Ramos (cell line): ENCODE data around the gene MRPL20.
"Not testable (repeated sequence)": the region's sequence is repeated elsewhere in the genome, so short reads cannot be mapped to it uniquely, and the experiment has no call there.

Experiments used
- in situ Hi-C: fragments of 300-500 bp; cut with MboI; formaldehyde crosslinking; loops from one replicate; pipeline ENCODE4 v1.14.3; 2022; ENCODE audit warnings: low sequenced_read_pairs; ENCODE audit not compliant: unreplicated experiment

The MRPL20 gene

DNA sequence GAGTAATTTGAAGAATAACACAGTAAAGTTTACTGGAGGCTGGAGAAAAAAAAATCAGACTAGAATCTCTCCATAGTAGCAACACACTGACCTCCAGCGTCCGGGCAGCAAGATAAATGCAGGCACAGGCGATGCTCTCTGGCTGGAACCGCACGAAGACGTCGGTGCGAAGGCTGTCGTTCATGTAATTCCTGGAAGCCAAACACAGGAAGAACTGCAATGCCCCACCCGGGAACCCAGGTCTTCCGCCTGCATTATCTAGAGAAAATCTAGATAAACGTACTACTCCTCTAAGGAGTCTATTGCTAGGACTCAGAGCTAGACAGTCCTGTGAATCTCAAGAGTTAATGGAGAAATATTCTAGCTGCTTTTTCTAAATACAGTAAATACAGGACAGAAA lies 16.4 kb downstream of the MRPL20 start:
- in situ Hi-C loops, result no loop called here

- in situ Hi-C loops, result no loop called here
Observed at GRCh38 chr1:1388078-1388472, 19.0 kb downstream of the MRPL20 start.

DNA sequence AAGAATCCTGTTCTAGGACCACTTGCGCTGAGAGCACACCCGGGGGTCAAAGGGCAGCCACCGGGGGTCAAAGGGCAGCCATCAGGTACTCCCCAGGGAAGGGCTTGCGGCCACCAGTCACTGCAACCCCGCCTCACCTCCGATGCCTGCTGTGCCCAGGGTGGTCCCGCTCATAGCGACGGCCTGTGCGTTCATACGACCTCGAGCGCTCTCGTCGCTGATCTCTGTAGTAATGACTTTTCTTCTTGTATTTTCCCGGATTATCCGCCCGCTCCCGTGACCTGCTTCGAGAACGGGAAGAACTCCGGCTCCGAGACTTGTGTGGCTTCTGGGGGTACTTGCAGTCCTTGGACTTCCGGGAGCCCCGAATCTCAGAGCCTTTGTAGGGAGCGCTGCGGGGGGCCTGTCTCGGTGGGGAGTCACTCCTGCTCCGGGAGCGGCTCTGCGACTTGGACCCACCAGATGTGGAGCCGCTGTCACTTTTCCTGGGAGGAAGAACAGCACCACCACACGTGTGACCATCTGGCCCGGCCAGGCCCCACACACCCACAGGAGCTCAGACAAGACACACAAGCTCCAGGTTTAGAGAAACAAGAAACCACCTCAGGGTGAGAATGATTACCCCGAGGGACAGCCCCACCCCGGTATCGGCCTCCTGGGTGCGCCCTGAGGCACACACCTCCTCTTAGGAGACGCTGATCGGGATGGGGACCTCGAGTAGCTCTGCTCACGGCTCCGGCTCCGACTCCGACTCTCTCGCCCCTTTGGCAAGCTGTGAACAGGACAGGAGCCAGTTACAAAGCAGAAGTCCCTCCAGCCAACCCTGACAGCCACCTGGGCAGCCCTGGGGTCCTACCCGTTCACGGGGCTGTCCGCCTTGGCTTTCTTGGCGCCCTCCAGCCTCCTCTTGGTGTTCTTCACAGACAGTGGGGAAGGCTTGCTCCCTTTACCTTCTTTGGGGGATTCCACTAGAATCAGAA lies 19.7 kb downstream of the MRPL20 start:
- in situ Hi-C loops, result no loop called here

- in situ Hi-C loops, result no loop called here
Observed at GRCh38 chr1:1385931-1386330, 21.2 kb downstream of the MRPL20 start.

- in situ Hi-C loops, result not testable (repeated sequence)
Observed at GRCh38 chr1:1385339-1385738, 21.8 kb downstream of the MRPL20 start.

DNA sequence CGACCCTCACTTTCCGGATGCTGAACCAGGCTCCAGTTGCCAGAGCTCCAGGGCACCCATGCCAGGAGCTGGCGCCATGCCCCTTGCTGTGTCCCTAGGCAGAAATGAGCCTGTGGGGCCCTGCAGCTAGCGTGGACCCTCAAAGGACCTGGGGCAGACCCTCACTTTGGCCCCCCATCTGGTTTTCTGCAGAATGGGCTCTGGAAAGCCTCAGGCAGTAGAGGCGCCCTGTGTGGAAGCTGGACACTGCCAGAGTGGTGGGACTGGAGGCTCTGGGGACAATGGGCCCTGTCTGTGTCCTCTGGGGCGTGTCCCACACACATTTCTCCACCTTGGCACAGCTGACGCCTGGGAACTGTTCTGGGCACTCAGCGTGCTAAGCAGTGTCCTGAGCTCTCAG lies 25.8 kb downstream of the MRPL20 start:
- in situ Hi-C loops, result no loop called here

DNA sequence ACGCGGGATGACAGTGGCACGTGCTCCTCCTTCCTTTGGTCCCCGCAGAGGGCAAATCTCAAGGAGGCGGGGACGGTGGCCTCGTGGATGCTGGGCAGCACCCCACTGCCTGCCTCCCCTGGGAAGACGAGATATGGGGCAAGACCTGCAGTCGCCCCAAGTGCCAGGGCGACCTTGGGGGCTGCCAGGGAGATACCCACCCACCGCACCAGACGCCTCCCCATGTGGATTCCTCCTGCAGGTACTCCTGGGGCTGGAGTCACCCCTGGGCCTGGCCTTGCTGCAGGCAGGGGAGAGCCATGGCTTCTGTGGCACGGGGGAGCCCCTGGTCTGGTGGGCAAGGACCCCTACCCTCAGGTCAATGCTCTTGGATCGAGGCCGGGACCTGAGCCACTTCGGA lies 26.2 kb downstream of the MRPL20 start:
- in situ Hi-C loops, result no loop called here

DNA sequence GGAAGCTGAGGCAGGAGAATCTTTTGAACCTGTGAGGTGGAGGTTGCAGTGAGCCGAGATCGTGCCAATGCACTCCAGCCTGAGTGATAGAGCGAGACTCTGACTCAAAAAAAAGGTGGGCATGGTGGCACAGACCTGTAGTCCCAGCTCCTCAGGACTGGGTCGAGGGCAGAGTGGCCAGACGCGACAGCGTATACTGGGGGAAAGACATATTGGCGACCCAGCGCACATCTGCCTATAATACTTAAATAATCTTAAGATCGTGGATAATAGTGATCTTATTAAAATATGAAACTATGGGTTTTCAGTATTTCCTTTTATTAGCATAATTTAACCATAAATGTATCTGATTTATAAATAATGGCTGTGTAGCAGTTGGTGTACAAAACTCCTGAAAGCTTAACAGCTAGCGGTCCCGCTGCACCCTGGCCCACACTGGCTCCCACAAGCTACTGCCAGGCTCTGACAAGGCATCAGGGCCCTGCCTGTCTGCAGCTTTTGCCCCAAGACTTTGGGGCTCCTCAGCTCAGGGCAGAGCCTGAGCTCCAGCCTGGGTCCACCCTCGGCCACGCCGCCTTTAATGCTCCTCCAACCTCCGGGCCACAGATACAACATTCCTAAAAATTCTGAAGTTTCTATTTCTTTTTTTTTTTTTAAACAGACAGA lies 29.4 kb downstream of the MRPL20 start:
- in situ Hi-C loops, result no loop called here

GRCh38 chr1:1376551-1377226 lies 30.4 kb downstream of the MRPL20 start:
- in situ Hi-C loops, result no loop called here

GRCh38 chr1:1374929-1375662 lies 32.0 kb downstream of the MRPL20 start, which contains the start of gene AURKAIP1:
AURKAIP1 (minus strand) TSS chr1:1375207; CDS start chr1:1374756, 451 bp downstream.
- in situ Hi-C loops, result no loop called here

DNA sequence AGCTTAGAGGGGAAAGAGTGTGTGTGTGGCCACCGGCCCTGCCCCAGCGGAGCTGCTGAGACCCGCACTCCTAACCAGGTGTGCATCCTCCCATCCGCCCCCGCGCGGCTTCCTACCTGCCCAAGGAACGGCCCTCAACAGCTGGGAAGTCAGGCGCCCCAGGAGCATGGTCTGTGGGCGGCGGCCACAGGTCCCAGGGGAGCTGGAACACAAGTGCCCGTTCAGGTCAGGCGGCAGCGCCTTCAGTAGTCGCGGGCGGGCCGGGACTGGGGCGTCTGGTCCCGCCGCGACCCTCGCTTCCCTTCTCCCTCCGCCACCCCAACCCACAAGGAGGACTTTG lies 32.5 kb downstream of the MRPL20 start:
- in situ Hi-C loops, result no loop called here

- in situ Hi-C loops, result no loop called here
Observed at GRCh38 chr1:1373815-1374588, 33.1 kb downstream of the MRPL20 start.

DNA sequence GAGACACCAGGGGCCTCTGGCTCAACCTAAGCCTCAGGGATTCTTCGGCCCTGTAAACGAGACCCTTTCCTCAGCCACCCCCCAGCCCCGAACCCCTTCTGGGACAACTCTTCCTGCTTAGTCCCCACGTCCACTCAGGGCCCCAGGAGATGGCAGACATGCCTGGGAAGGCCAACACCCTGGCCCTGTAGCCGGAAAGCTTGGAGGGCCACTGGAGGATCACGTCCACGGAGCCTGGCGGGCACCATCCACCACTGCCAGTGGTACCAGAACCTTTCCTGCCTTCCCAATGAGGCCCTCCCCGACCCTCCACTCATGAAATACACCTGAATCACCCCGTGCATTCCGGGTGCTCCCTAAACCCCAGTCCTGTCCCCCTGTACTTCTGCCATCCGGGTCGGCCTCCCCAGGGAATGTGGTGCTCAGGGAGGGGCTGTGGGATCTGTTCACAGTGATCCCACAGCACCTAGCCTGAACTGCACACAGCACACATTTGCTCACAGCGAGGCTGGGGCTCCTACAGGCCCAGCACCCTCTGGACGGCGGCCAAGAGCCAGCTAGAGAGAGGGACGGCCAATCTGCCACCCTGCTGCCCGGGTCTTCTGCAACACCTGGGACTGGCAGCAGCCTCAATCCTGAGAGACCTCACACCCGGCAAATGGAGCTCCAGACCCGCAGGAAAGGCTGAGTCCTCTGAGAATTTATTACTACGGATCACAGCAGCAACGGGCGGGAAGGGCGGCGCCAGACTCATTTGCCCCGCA lies 33.9 kb downstream of the MRPL20 start:
- in situ Hi-C loops, result no loop called here

- in situ Hi-C loops, result no loop called here
Observed at GRCh38 chr1:1371746-1372711, 35.1 kb downstream of the MRPL20 start.

GRCh38 chr1:1371364-1371745 lies 35.7 kb downstream of the MRPL20 start:
- in situ Hi-C loops, result no loop called here

- in situ Hi-C loops, result no loop called here
Observed at GRCh38 chr1:1370771-1371300, 36.3 kb downstream of the MRPL20 start.

DNA sequence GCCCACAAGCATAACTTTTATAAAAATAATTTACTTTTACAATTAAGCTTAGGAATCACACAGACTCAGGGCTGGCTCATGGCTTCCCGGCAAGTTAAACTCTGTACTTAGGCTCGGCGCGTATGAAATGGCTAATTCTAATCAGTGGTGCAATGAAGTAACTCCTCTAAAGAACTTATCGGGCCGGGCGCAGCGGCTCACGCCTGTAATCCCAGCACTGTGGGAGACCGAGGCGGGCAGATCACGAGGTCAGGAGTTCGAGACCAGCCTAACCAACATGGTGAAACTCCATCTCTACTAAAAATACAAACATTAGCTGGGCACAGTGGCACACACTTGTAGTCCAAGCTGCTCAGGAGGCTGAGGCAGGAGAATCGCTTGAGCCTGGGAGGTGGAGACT lies 37.0 kb downstream of the MRPL20 start:
- in situ Hi-C loops, result not testable (repeated sequence)

DNA sequence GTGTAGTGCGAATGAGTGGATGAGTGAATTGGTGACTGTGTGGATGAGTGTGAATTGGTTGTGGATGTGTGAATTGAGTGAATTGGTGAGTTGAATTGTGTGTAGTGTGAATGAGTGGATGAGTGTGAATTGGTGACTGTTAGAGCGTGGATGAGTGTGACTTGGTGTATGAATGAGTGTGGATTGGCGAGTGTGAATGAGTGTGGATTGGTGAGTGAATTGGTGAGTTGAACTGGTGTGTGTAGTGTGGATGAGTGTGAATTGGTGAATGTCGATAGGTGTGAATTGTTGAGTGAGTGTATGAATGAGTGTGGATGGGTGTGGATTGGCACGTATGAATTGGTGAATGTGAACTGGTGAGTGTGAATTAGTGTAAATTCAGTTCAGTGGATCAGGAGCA lies 39.8 kb downstream of the MRPL20 start:
- in situ Hi-C loops, result no loop called here
